ENCODE data around the gene LPIN3. TPM values are rescaled to one million over a fixed set of nuclear protein-coding genes. Genes with fewer than 3 reads are reported as not detected.

The LPIN3 gene
- total RNA-seq, 1 donor from 2014 or later = 1.1 TPM

DNA sequence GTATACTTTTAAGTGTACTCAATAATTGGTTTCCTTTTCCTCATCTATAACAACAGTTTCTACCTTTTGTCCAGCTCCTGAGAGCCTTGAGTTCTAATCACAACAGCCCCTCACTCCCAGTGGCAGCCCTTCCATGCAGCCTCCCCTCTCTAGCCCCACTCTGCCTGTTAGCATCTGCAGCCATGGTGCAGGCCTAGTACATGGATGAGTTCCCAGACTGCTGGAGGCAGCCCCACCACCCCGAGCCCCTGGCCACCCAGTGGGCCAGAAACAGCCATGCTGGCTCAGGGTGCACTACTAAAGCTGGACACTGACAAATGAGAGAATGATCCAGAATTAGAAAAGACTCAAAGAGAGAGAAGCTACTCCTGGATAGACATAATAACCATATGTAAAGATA, 9.7 kb upstream of the LPIN3 start:
- Mint-ChIP-seq H3K27ac (no peak overlapping the region), H3K4me3 (no peak overlapping the region), H3K9me3 (no peaks in the 10 kb centered on the region), H3K4me1 (ENCODE audit: low read depth) (peaks cover 18% of the 10 kb centered on the region), H3K36me3 (ENCODE audit: low read depth) (no peaks in the 10 kb centered on the region), H3K27me3 (ENCODE audit: insufficient read depth) (peaks cover 12% of the 10 kb centered on the region)
- DNase-seq (ENCODE audit: low spot score) = no peak
- intact Hi-C loops (cut with micrococcal nuclease) = no loop called here

DNA sequence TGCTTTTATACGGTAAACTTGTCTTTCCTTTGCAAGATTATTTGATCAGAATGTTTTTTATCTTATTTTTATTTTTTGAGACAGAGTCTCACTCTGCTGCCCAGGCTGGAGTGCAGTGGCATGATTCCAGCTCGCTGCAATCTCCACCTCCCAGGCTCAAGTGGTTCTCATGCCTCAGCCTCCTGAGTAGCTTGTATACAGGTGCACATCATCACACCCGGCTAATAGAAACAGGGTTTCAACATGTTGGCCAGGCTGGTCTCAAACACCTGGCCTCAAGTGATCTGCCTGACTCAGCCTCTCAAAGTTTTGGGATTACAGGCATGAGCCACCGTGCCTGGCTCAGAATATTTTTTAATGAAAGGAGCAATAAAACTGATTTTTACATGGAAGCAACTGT, 8.9 kb upstream of the LPIN3 start:
- H3K9me3 Mint-ChIP-seq = no peaks in the 10 kb centered on the region
- no peaks in the 10 kb centered on the region for H3K36me3 Mint-ChIP-seq (ENCODE audit: low read depth)
- H3K4me3 Mint-ChIP-seq = no peak overlapping the region
- peaks cover 12% of the 10 kb centered on the region for H3K27me3 Mint-ChIP-seq (ENCODE audit: insufficient read depth)
- peaks cover 18% of the 10 kb centered on the region for H3K4me1 Mint-ChIP-seq (ENCODE audit: low read depth)
- intact Hi-C loops (cut with micrococcal nuclease) = no loop called here
- H3K27ac Mint-ChIP-seq = no peak overlapping the region
- DNase-seq (ENCODE audit: low spot score) = no peak

DNA sequence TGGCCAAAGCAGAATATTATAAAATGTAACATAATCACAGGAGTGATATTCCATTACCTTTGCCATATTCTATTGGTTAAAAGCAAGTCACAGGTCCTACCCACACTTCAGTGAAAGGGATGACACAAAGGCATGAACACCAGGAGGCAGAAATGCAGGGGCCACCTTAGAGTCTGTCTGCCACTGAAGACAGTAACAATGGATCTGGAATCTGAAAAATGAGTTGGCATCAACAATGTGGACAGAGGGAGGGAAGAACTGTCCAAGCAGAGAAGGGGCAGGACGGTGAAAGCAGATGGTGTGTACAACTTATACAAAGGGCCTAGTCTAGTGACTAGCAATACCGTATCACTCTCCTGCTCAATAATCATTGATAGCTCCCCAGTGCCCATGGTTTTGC, 6.6 kb upstream of the LPIN3 start:
- Mint-ChIP-seq H3K4me1 (ENCODE audit: low read depth) (peaks cover 14% of the 10 kb centered on the region), H3K4me3 (no peak overlapping the region), H3K36me3 (ENCODE audit: low read depth) (no peaks in the 10 kb centered on the region), H3K9me3 (no peaks in the 10 kb centered on the region), H3K27me3 (ENCODE audit: insufficient read depth) (peaks cover 15% of the 10 kb centered on the region), H3K27ac (no peak overlapping the region)
- intact Hi-C loops (cut with micrococcal nuclease) = no loop called here
- DNase-seq (ENCODE audit: low spot score) = no peak

DNA sequence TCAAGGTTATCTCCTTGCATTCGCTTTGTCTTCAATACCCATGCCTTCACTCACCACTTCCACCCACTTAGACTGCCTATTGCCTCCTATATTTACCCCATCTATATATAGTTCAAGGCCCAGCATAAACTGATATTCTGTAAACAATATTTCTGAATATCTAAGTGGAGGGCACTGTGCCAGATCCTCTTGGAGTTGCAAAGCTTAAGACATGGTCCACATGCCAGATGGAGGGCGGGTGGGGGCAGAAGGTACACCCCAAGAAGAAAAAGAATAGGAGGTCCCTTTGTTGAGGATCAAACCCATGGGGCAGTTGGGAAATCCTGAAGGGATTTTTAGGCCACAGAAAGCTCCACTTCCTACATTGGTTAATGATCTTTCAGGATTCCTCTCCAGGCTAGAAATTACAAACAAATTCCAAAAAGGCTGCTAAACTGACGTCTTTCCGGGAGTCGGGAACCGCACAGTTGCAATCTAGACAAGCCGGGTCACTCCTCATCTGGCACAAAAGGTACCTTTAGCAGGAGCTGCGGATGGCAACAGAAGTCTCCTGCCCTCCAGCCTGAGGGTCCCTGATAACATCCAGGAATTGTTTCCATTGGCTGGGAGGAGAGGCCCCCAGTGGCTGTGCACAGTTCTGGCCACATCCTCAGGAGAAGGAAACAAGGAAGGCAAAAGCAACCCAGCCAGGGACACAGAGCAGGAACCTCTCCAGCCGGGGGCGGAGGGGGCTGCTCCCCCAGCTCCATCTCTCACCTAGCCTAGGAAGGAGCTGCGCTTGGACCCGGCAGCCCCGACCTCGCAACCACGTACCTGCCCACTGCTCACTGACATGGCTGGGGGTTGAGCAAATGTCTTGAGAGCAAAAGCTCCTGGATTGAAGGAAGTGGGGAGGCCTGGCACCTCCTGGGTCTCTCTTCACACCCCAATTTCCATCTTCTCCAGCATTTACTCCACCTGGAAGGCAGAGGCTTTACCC, 5.9 kb upstream of the LPIN3 start:
- no peak for DNase-seq (ENCODE audit: low spot score)
- peaks cover 12% of the 10 kb centered on the region for H3K4me1 Mint-ChIP-seq (ENCODE audit: low read depth)
- no peaks in the 10 kb centered on the region for H3K9me3 Mint-ChIP-seq
- no peak overlapping the region for H3K4me3 Mint-ChIP-seq
- intact Hi-C loops (cut with micrococcal nuclease) = no loop called here
- H3K36me3 Mint-ChIP-seq (ENCODE audit: low read depth) = no peaks in the 10 kb centered on the region
- H3K27ac Mint-ChIP-seq = no peak overlapping the region
- peaks cover 20% of the 10 kb centered on the region for H3K27me3 Mint-ChIP-seq (ENCODE audit: insufficient read depth)

DNA sequence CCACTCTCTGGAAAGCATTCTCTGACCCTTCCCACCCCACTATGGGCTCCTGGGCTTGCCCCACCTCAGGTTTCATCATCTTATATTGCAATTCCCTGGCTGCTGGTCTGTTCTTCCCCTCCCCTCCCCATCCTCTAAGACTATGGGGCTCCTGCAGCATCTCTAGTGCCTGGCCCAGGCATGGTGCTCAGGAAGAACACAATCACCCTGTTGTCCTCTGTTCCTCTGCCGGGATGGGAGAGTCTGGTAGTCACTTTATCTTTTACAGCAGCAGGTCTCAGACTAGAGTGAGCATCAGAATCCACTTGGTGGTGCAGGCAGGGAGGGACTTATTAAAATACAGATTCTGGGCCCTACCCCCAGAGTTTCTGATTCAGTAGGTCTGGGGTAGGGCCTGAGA, 5.0 kb upstream of the LPIN3 start:
- H3K27me3 Mint-ChIP-seq (ENCODE audit: insufficient read depth) = peaks cover 21% of the 10 kb centered on the region
- DNase-seq (ENCODE audit: low spot score) = no peak
- H3K36me3 Mint-ChIP-seq (ENCODE audit: low read depth) = no peaks in the 10 kb centered on the region
- peaks cover 13% of the 10 kb centered on the region for H3K4me1 Mint-ChIP-seq (ENCODE audit: low read depth)
- intact Hi-C loops (cut with micrococcal nuclease) = no loop called here
- no peaks in the 10 kb centered on the region for H3K9me3 Mint-ChIP-seq
- H3K27ac Mint-ChIP-seq = no peak overlapping the region
- H3K4me3 Mint-ChIP-seq = no peak overlapping the region

DNA sequence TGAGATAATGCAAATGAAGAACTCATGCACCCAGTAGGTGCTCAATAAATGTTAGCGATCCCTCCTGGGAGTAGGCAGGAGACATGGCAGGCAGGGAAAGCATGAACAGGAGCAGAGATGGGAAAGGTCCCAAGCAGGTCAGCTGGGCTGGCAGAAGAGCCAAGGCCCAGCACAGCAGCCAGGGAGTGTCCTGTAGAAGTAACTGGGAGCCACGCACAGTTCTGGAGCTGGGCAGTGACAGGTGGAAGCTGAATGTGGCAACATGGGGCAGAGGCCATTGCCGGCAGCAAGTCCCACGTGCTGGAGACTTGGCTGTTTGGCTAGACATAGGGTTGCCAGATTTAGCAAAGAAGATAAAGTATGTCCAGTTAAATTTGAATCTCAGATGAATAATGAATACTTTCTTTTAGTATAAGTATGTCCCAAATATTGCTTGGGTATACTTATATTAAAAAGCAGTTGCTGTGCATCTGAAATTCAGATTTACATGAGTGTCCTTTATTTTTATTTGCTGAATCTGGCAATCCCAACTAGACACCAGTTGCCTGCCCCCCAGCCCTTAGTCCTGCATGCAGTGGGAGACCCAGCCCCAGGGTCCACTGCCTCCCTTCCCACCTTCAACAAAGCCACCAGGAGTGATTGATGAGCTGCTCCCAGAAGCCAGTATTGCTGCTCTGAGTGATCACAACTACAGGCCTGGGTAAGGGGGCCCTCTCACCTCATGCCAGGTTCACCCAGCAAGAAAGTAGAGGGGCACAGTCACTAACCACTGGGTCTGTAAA, 3.7 kb upstream of the LPIN3 start:
- intact Hi-C loops (cut with micrococcal nuclease) = no loop called here
- no peak overlapping the region for H3K27ac Mint-ChIP-seq
- no peaks in the 10 kb centered on the region for H3K9me3 Mint-ChIP-seq
- peaks cover 21% of the 10 kb centered on the region for H3K27me3 Mint-ChIP-seq (ENCODE audit: insufficient read depth)
- no peak for DNase-seq (ENCODE audit: low spot score)
- H3K4me1 Mint-ChIP-seq (ENCODE audit: low read depth) = peaks cover 13% of the 10 kb centered on the region
- H3K4me3 Mint-ChIP-seq = no peak overlapping the region
- H3K36me3 Mint-ChIP-seq (ENCODE audit: low read depth) = no peaks in the 10 kb centered on the region

DNA sequence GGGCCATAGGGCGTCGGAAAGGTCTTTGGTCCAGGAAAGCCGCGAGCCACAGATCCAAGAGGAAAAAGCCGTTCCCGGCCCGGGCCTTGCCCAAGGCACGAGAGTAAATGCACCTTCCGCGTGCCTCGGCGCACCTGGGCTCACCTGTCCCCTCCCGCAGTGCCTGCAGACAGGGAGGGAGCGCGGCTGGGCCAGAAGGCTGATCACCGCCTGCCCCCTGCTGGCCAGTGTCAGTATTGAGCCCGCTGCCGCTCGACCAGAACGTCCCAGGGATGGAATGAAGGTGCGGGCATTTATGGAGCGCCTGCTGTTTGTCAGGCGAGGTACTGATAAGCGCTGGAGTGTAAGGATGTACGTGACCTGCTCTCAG, 679 bp upstream of the LPIN3 start:
- Mint-ChIP-seq H3K4me1 (ENCODE audit: low read depth) (peaks cover 13% of the 10 kb centered on the region), H3K4me3 (peak overlapping the region; percentile 86), H3K27me3 (ENCODE audit: insufficient read depth) (peaks cover 14% of the 10 kb centered on the region), H3K27ac (no peak overlapping the region), H3K36me3 (ENCODE audit: low read depth) (no peaks in the 10 kb centered on the region), H3K9me3 (no peaks in the 10 kb centered on the region)
- DNase-seq (ENCODE audit: low spot score) = peak; percentile 78
- intact Hi-C loops (cut with micrococcal nuclease) = loop anchor here (1.0 to 2.0 kb wide), 6 partner anchors 23 to 372 kb away; partner anchors contain the start of genes TOP1 and ZHX3

DNA sequence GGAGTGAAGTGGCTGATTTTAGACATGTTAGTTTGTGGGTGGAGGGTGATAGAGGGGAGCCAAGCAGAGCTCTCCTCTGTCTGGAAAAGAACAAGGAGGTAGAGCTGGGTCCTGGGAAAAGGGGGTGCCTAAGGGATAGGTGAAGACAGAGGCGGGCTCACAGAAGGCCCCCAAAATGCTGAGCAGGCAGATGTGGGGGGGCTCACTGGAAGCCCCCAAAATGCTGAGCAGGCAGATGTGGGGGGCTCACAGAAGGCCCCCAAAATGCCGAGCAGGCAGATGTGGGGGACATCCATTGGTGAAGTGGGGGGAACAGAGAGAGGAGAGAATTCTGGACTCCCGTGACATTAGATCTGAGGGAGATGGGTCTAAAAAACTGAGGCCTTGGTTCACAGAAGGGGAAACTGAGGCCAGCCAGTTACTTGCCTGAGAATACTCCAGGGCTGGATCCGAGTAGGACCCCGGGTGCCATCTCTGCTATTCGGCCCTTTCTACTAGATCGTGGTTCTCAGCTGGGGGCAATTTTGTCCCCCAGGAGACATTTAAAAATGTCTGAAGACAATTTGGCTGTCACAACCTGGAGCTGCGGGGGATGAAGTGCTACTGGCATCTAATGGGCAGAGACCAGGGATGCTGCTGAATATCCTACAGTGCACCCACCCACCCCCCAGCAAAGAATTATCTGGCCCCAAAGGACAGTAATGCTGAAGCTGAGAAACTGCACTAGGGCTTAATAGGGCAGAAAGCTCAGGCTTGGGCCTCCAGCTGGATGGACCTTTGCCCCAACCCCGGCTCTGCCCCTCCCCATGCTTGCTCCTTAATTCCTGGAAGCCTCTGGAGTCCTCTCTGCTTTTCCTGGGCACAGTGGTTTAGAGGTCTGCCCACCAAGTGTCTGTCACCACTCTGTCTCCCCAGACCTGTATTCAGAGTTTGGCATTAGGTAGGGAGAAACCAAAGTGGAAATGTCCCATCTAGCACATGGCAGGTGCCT, 2.1 kb downstream of the LPIN3 start:
- no peaks in the 10 kb centered on the region for H3K9me3 Mint-ChIP-seq
- H3K4me1 Mint-ChIP-seq (ENCODE audit: low read depth) = peaks cover 13% of the 10 kb centered on the region
- peaks cover 12% of the 10 kb centered on the region for H3K27me3 Mint-ChIP-seq (ENCODE audit: insufficient read depth)
- no peak for DNase-seq (ENCODE audit: low spot score)
- H3K4me3 Mint-ChIP-seq = no peak overlapping the region
- H3K36me3 Mint-ChIP-seq (ENCODE audit: low read depth) = no peaks in the 10 kb centered on the region
- intact Hi-C loops (cut with micrococcal nuclease) = no loop called here
- H3K27ac Mint-ChIP-seq = no peak overlapping the region

DNA sequence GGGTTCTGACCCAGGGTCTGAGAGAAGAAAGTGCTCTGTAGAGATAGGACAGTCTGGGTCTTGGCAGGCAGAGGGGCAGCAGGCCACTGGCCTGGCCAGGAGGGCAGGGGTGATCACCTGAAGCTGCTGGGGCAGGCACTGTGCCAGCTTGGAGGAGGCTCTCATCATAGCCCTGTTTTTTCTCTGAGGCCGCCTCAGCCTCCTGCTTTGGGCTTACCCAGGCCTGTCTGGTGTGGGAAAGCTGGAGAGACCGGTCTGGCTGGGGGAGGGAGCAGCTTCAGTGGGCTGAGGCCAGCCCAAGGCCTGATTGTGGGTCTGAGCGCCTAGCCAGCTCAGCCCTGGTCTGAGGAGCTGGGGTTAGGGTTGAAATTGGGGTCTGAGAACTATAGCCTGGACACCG, 3.9 kb downstream of the LPIN3 start:
- H3K27me3 Mint-ChIP-seq (ENCODE audit: insufficient read depth) = peaks cover 6% of the 10 kb centered on the region

DNA sequence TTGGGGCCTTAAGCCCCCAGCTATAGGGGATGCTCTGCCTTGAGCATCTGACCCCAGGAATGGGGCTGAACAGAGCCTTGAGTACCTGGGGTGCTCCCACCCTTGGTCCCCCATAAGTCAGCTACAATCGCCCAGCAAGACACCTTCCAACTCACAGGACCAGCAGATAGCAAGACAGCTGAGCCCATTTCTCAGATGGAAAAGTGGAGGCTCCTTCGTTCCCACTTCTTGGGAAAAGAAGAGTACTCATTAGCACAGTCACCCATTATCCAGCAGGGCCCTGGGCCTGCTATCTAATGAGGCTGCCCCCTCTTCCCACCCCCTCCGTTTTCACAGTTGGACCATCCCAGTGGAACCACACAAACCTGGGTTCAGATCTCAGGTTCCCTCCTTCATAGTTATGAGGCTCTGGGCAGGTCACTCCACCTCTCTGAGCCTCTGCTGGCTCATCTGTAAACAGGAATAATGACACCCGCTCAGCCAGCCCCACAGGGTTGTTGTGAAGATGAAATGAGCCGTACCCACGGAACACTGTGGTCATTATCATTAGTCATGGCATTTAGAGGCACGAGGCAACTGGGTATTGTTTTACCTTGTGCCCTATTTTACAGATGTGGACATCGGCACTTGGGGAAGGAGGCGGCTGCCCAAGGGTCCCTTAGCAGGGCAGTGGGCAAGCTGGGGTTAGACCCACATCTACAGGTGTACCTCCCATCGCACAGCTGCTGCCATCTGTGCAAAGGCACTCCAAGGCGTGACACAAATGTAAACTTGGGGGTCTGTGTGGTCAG, 4.5 kb downstream of the LPIN3 start:
- H3K27ac Mint-ChIP-seq = no peak overlapping the region
- DNase-seq (ENCODE audit: low spot score) = no peak
- intact Hi-C loops (cut with micrococcal nuclease) = no loop called here
- peaks cover 2% of the 10 kb centered on the region for H3K27me3 Mint-ChIP-seq (ENCODE audit: insufficient read depth)
- H3K36me3 Mint-ChIP-seq (ENCODE audit: low read depth) = no peaks in the 10 kb centered on the region
- H3K4me1 Mint-ChIP-seq (ENCODE audit: low read depth) = peaks cover 4% of the 10 kb centered on the region
- no peaks in the 10 kb centered on the region for H3K9me3 Mint-ChIP-seq
- H3K4me3 Mint-ChIP-seq = no peak overlapping the region

More for the DNA sequence above, 3.9 kb downstream of the LPIN3 start:
- Mint-ChIP-seq H3K4me3 (no peak overlapping the region), H3K27ac (no peak overlapping the region), H3K4me1 (ENCODE audit: low read depth) (peaks cover 10% of the 10 kb centered on the region), H3K9me3 (no peaks in the 10 kb centered on the region), H3K36me3 (ENCODE audit: low read depth) (no peaks in the 10 kb centered on the region)
- intact Hi-C loops (cut with micrococcal nuclease) = no loop called here
- no peak for DNase-seq (ENCODE audit: low spot score)

DNA sequence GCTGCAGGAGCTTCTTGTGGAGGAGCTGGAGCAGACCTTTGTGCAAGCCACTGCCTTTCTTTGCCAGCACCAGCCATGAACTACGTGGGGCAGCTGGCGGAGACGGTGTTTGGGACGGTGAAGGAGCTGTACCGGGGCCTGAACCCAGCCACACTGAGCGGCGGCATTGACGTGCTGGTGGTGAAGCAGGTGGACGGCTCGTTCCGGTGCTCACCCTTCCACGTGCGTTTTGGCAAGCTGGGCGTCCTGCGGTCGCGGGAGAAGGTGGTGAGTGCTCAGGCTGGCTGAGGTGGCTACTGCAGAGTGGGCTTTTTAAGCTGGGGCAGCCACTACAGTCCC, 5.1 kb downstream of the LPIN3 start:
- intact Hi-C loops (cut with micrococcal nuclease) = no loop called here
- DNase-seq (ENCODE audit: low spot score) = no peak
- Mint-ChIP-seq H3K4me1 (ENCODE audit: low read depth) (no peaks in the 10 kb centered on the region), H3K27ac (no peak overlapping the region), H3K36me3 (ENCODE audit: low read depth) (no peaks in the 10 kb centered on the region), H3K4me3 (no peak overlapping the region), H3K27me3 (ENCODE audit: insufficient read depth) (peaks cover 2% of the 10 kb centered on the region), H3K9me3 (no peaks in the 10 kb centered on the region)

Data from activated T-helper 1 cell treated with anti-CD3 and anti-CD28 coated beads, Interleukin-12 subunit alpha, Interleukin-12 subunit beta, Interleukin-2, Interleukin-4 antibody, amounts not matched to agents 30 ng/mL and 10 ng/mL and 1 ng/mL, durations not matched to agents 14 hours and 24 hours and 36 hours (primary cell).